ENCODE data around the gene TDRD9.

DNA sequence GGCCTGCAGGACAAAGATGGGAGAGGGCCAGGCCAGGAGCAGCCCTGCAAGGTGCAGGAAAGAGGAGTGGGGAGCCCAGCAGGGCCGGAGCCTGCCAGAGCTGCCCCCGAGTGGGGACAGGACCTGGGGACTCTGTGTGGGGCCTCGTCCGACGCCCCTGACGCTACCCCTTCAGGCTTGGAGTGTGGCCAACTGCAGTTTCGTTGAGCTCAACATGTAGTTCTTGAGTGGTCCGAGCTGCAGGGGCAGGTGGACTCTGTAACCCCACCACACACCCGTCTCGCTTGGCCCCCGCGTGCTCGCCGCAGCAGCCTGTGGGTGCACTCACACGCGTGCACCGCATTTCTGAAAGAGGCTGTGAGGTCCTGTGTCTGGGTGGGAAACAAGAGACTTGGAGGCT, 159.2 kb downstream of the TDRD9 start:
- TF ChIP-seq, protein P1, sequence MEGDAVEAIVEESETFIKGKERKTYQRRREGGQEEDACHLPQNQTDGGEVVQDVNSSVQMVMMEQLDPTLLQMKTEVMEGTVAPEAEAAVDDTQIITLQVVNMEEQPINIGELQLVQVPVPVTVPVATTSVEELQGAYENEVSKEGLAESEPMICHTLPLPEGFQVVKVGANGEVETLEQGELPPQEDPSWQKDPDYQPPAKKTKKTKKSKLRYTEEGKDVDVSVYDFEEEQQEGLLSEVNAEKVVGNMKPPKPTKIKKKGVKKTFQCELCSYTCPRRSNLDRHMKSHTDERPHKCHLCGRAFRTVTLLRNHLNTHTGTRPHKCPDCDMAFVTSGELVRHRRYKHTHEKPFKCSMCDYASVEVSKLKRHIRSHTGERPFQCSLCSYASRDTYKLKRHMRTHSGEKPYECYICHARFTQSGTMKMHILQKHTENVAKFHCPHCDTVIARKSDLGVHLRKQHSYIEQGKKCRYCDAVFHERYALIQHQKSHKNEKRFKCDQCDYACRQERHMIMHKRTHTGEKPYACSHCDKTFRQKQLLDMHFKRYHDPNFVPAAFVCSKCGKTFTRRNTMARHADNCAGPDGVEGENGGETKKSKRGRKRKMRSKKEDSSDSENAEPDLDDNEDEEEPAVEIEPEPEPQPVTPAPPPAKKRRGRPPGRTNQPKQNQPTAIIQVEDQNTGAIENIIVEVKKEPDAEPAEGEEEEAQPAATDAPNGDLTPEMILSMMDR (IDR thresholded peaks at IDR 0.05; ENCODE audit: low read length) = no peak
- TF ChIP-seq EZH2 (IDR thresholded peaks at IDR 0.05; ENCODE audit: borderline replicate concordance, low read length) = no peak
